ENCODE measurements around the gene NKAIN2.

- TF ChIP-seq TSHZ2 (CRISPR knock-in tag; IDR thresholded peaks at IDR 0.05) (no peak), CREB5 (CRISPR knock-in tag; IDR thresholded peaks at IDR 0.05; ENCODE audit: low read depth) (no peak), PPARA (CRISPR knock-in tag; IDR thresholded peaks at IDR 0.05; ENCODE audit: borderline replicate concordance) (no peak), ZFP3 (CRISPR knock-in tag; IDR thresholded peaks at IDR 0.05) (no peak), ISL1 (CRISPR knock-in tag; IDR thresholded peaks at IDR 0.05) (no peak), ZNF8 (CRISPR knock-in tag; IDR thresholded peaks at IDR 0.05) (no peak), ZC3H10 (CRISPR knock-in tag; IDR thresholded peaks at IDR 0.05) (no peak), TCF4 (CRISPR knock-in tag; IDR thresholded peaks at IDR 0.05; ENCODE audit: borderline replicate concordance) (no peak), RARB (CRISPR knock-in tag; IDR thresholded peaks at IDR 0.05) (no peak), ZFP30 (CRISPR knock-in tag; IDR thresholded peaks at IDR 0.05) (no peak), BACH2 (CRISPR knock-in tag; IDR thresholded peaks at IDR 0.05; ENCODE audit: borderline replicate concordance) (no peak), ARNTL (CRISPR knock-in tag; IDR thresholded peaks at IDR 0.05; ENCODE audit: borderline replicate concordance, low read depth) (no peak)
- TF ChIP-seq, protein P1, sequence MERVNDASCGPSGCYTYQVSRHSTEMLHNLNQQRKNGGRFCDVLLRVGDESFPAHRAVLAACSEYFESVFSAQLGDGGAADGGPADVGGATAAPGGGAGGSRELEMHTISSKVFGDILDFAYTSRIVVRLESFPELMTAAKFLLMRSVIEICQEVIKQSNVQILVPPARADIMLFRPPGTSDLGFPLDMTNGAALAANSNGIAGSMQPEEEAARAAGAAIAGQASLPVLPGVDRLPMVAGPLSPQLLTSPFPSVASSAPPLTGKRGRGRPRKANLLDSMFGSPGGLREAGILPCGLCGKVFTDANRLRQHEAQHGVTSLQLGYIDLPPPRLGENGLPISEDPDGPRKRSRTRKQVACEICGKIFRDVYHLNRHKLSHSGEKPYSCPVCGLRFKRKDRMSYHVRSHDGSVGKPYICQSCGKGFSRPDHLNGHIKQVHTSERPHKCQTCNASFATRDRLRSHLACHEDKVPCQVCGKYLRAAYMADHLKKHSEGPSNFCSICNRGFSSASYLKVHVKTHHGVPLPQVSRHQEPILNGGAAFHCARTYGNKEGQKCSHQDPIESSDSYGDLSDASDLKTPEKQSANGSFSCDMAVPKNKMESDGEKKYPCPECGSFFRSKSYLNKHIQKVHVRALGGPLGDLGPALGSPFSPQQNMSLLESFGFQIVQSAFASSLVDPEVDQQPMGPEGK (CRISPR knock-in tag; IDR thresholded peaks at IDR 0.05; ENCODE audit: borderline replicate concordance) = no peak
These were observed 354.4 kb downstream of the NKAIN2 start for GRCh38 chr6:124158024-124158423.
